Stimulated activated CD4-positive, alpha-beta T cell treated with anti-CD3 and anti-CD28 coated beads, Interleukin-12 subunit alpha, Interleukin-12 subunit beta, amount 100 ng/mL, for 4 hours (primary cell): ENCODE results near the gene EIF4E2.
"Not testable (repeated sequence)": the region's sequence is repeated elsewhere in the genome, so short reads cannot be mapped to it uniquely, and the experiment has no call there.

Experiments used
- DNase-seq: peaks from one replicate; pipeline ENCODE4 v3.0.0-alpha.2; 2020

Gene EIF4E2

GRCh38 chr2:232570481-232570880 is 20.0 kb downstream of the EIF4E2 start:
- not testable (repeated sequence) for DNase-seq

GRCh38 chr2:232571026-232571474 is 20.6 kb downstream of the EIF4E2 start:
- no peak for DNase-seq

- DNase-seq = no peak
Observed at GRCh38 chr2:232573042-232573441, 22.6 kb downstream of the EIF4E2 start.

- DNase-seq = no peak
Observed at GRCh38 chr2:232573771-232574435, 23.4 kb downstream of the EIF4E2 start.

GRCh38 chr2:232574674-232575403 is 24.4 kb downstream of the EIF4E2 start:
- DNase-seq = no peak

- no peak for DNase-seq
Observed at GRCh38 chr2:232575404-232575746, 24.9 kb downstream of the EIF4E2 start.

GRCh38 chr2:232576995-232577394 is 26.5 kb downstream of the EIF4E2 start:
- no peak for DNase-seq

- no peak for DNase-seq
Observed at GRCh38 chr2:232577841-232578240, 27.4 kb downstream of the EIF4E2 start.

- DNase-seq = no peak
Observed at GRCh38 chr2:232578626-232579025, 28.1 kb downstream of the EIF4E2 start.

GRCh38 chr2:232580648-232580981 is 30.1 kb downstream of the EIF4E2 start:
- no peak for DNase-seq

- DNase-seq = no peak
Observed at GRCh38 chr2:232581725-232582124, 31.2 kb downstream of the EIF4E2 start.

GRCh38 chr2:232584238-232584637 is 33.7 kb downstream of the EIF4E2 start:
- DNase-seq = no peak

GRCh38 chr2:232586943-232587505 is 36.5 kb downstream of the EIF4E2 start:
- no peak for DNase-seq

GRCh38 chr2:232587512-232587911 is 37.0 kb downstream of the EIF4E2 start:
- DNase-seq = no peak

GRCh38 chr2:232588031-232588430 is 37.5 kb downstream of the EIF4E2 start:
- no peak for DNase-seq

- no peak for DNase-seq
Observed at GRCh38 chr2:232588680-232589585, 38.4 kb downstream of the EIF4E2 start.

- DNase-seq = no peak
Observed at GRCh38 chr2:232592772-232593395, 42.4 kb downstream of the EIF4E2 start.

- DNase-seq = no peak
Observed at GRCh38 chr2:232593982-232594381, 43.5 kb downstream of the EIF4E2 start.

GRCh38 chr2:232597362-232598079 is 47.0 kb downstream of the EIF4E2 start:
- no peak for DNase-seq

GRCh38 chr2:232598293-232598692 is 47.8 kb downstream of the EIF4E2 start:
- DNase-seq = no peak

- DNase-seq = no peak
Observed at GRCh38 chr2:232600053-232600773, 49.7 kb downstream of the EIF4E2 start.
